HEK293 (cell line): ENCODE measurements around the gene DEFB132.

Source experiments
- HOXA7 ChIP-seq: sonication (generic); formaldehyde crosslinking; IDR thresholded peaks from 2 replicates; pipeline ENCODE4 v1.8.1; 2022; ENCODE audit warnings: missing genetic modification reagents, borderline replicate concordance
- KLF7 ChIP-seq: fragments of 450-650 bp; formaldehyde crosslinking; IDR thresholded peaks from 2 replicates; pipeline ENCODE4 v1.5.1; 2016; ENCODE audit warnings: missing biosample characterization, missing genetic modification characterization, borderline replicate concordance
- RBAK ChIP-seq: fragments of 450-650 bp; formaldehyde crosslinking; IDR thresholded peaks from 2 replicates; pipeline ENCODE4 v1.5.1; 2016; ENCODE audit warnings: missing biosample characterization, missing genetic modification characterization
- SCRT1 ChIP-seq: fragments of 450-650 bp; formaldehyde crosslinking; IDR thresholded peaks from 2 replicates; pipeline ENCODE4 v1.5.1; 2016; ENCODE audit warnings: missing biosample characterization, missing genetic modification characterization, borderline replicate concordance
- ZBTB17 ChIP-seq: fragments of 450-650 bp; formaldehyde crosslinking; IDR thresholded peaks from 2 replicates; pipeline ENCODE4 v1.5.1; 2016; ENCODE audit warnings: missing biosample characterization, missing genetic modification characterization
- ZNF121 ChIP-seq: fragments of 450-650 bp; formaldehyde crosslinking; IDR thresholded peaks from 2 replicates; pipeline ENCODE4 v1.5.1; 2016; ENCODE audit warnings: missing biosample characterization, missing genetic modification characterization
- ZNF133 ChIP-seq: fragments of 450-650 bp; formaldehyde crosslinking; IDR thresholded peaks from 2 replicates; pipeline ENCODE4 v1.5.1; 2016; ENCODE audit warnings: missing biosample characterization, missing genetic modification characterization
- ZNF202 ChIP-seq: fragments of 450-650 bp; formaldehyde crosslinking; IDR thresholded peaks from 2 replicates; pipeline ENCODE4 v1.5.1; 2016; ENCODE audit warnings: missing biosample characterization, missing genetic modification characterization, borderline replicate concordance
- ZNF211 ChIP-seq: fragments of 450-650 bp; formaldehyde crosslinking; IDR thresholded peaks from 2 replicates; pipeline ENCODE4 v1.5.1; 2016; ENCODE audit warnings: low read depth, missing biosample characterization, missing genetic modification characterization
- ZNF274 ChIP-seq, 2 experiments: fragments of 200-500 bp in 1 of 2; fragments of 450-650 bp in 1 of 2; sonication (Bioruptor generic) in 1 of 2; formaldehyde crosslinking in 1 of 2; IDR thresholded peaks; 2 replicates each; pipeline versions ENCODE4 v1.5.1 to v1.6.1; 2014 to 2016; ENCODE audit warnings: borderline replicate concordance in 1 of 2, inconsistent platforms in 1 of 2, low read length in 1 of 2, missing biosample characterization in 1 of 2, missing genetic modification characterization in 1 of 2
- ZNF549 ChIP-seq: fragments of 450-650 bp; IDR thresholded peaks from 2 replicates; pipeline ENCODE4 v1.5.1; 2018; ENCODE audit warnings: missing biosample characterization, missing genetic modification characterization, mild to moderate bottlenecking, inconsistent platforms, moderate library complexity
- ZNF654 ChIP-seq: fragments of 450-650 bp; formaldehyde crosslinking; IDR thresholded peaks from 2 replicates; pipeline ENCODE4 v1.5.1; 2016; ENCODE audit warnings: low read depth, missing biosample characterization, missing genetic modification characterization
- ZNF670 ChIP-seq: fragments of 450-650 bp; formaldehyde crosslinking; IDR thresholded peaks from 2 replicates; pipeline ENCODE4 v1.5.1; 2016; ENCODE audit warnings: missing biosample characterization, missing genetic modification characterization, low read depth
- ZNF701 ChIP-seq: fragments of 450-650 bp; formaldehyde crosslinking; IDR thresholded peaks from 2 replicates; pipeline ENCODE4 v1.5.1; 2016; ENCODE audit warnings: missing biosample characterization, missing genetic modification characterization
- ZNF791 ChIP-seq: fragments of 450-650 bp; formaldehyde crosslinking; IDR thresholded peaks from 2 replicates; pipeline ENCODE4 v1.5.1; 2016; ENCODE audit warnings: missing biosample characterization, missing genetic modification characterization
- ZNF830 ChIP-seq: fragments of 450-650 bp; IDR thresholded peaks from 2 replicates; pipeline ENCODE4 v1.5.0; 2018; ENCODE audit warnings: missing biosample characterization, missing genetic modification characterization, low read depth, mild to moderate bottlenecking, moderate library complexity
- ZNF843 ChIP-seq: fragments of 450-650 bp; formaldehyde crosslinking; IDR thresholded peaks from 2 replicates; pipeline ENCODE4 v1.5.1; 2016; ENCODE audit warnings: missing biosample characterization, missing genetic modification characterization
- ZSCAN23 ChIP-seq: fragments of 450-650 bp; formaldehyde crosslinking; IDR thresholded peaks from 2 replicates; pipeline ENCODE4 v1.5.1; 2016; ENCODE audit warnings: missing biosample characterization, missing genetic modification characterization
- TF ChIP-seq, protein P1 (sequence below): fragments of 450-650 bp; formaldehyde crosslinking; IDR thresholded peaks from 2 replicates; pipeline ENCODE4 v1.5.1; 2016; ENCODE audit warnings: missing biosample characterization, missing genetic modification characterization
- TF ChIP-seq, protein P2 (sequence below): fragments of 450-650 bp; formaldehyde crosslinking; IDR thresholded peaks from 2 replicates; pipeline ENCODE4 v1.5.1; 2016; ENCODE audit warnings: missing biosample characterization, missing genetic modification characterization
- TF ChIP-seq, protein P3 (sequence below): fragments of 450-650 bp; IDR thresholded peaks from 2 replicates; pipeline ENCODE4 v1.5.1; 2018; ENCODE audit warnings: missing biosample characterization, missing genetic modification characterization
- TF ChIP-seq, protein P4 (sequence below): fragments of 450-650 bp; formaldehyde crosslinking; IDR thresholded peaks from 2 replicates; pipeline ENCODE4 v1.5.1; 2016; ENCODE audit warnings: missing biosample characterization, missing genetic modification characterization
- TF ChIP-seq, protein P5 (sequence below): fragments of 450-650 bp; formaldehyde crosslinking; IDR thresholded peaks from 2 replicates; pipeline ENCODE4 v1.5.1; 2017; ENCODE audit warnings: missing biosample characterization, missing genetic modification characterization
- TF ChIP-seq, protein P6 (sequence below): fragments of 450-650 bp; formaldehyde crosslinking; IDR thresholded peaks from 2 replicates; pipeline ENCODE4; 2016; ENCODE audit warnings: missing biosample characterization, missing genetic modification characterization
- TF ChIP-seq, protein P7 (sequence below): fragments of 450-650 bp; formaldehyde crosslinking; IDR thresholded peaks from 2 replicates; pipeline ENCODE4 v1.5.1; 2016; ENCODE audit warnings: missing biosample characterization, missing genetic modification characterization
- TF ChIP-seq, protein P8 (sequence below): fragments of 450-650 bp; formaldehyde crosslinking; IDR thresholded peaks from 2 replicates; pipeline ENCODE4 v1.5.1; 2016; ENCODE audit warnings: missing biosample characterization, missing genetic modification characterization

The DEFB132 gene

DNA sequence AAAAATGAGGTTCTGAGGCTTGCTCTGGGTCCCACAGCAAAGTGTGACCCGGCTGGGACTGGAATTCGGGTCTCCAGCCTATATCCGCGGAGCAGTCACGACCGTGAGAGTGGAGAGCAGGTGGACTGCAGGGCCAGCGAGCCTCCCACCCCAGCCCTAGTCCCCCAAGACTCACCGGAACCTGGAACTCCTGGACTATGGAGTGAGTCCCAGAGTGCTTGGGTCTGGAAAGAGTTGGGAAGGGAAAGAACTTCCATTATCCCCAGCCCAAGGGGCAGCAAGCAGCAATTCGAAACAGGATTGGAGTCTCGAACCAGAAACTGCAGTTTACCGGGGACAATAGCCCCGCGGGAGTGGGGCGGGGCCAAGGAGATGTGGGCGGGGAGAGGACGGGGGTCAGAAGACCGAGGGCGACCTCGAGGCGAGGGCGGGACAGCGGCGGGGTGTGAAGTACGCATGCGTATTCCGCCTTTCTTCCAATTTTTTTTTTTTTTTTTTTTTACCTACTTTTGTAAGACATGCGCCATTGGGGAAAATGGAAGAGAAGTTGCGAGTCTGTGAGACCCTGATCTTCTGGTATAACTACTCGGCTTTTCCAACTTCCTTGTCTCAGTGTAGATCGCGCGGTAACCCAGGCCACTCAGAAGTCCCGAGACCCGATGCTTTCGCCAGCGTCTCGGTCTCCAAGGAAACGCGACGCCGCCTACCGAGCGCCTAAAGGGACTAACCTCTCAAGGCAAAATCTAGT is 32.7 kb downstream of the DEFB132 start, which contains the start of gene C20orf96 (continued):
- no peak for TF ChIP-seq ZNF549
- no peak for TF ChIP-seq ZNF202 (tag by site-specific recombination)
- TF ChIP-seq ZSCAN23, result no peak
- TF ChIP-seq, protein P1, sequence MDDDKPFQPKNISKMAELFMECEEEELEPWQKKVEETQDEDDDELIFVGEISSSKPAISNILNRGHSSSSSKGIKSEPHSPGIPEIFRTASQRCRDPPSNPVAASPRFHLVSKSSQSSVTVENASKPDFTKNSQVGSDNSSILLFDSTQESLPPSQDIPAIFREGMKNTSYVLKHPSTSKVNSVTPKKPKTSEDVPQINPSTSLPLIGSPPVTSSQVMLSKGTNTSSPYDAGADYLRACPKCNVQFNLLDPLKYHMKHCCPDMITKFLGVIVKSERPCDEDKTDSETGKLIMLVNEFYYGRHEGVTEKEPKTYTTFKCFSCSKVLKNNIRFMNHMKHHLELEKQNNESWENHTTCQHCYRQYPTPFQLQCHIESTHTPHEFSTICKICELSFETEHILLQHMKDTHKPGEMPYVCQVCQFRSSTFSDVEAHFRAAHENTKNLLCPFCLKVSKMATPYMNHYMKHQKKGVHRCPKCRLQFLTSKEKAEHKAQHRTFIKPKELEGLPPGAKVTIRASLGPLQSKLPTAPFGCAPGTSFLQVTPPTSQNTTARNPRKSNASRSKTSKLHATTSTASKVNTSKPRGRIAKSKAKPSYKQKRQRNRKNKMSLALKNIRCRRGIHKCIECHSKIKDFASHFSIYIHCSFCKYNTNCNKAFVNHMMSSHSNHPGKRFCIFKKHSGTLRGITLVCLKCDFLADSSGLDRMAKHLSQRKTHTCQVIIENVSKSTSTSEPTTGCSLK (tag by site-specific recombination), result no peak
- TF ChIP-seq ZNF274 (IDR thresholded peaks at IDR 0.05; ENCODE audit: low read length), result no peak
- no peak for TF ChIP-seq ZNF274 (tag by site-specific recombination; IDR thresholded peaks at IDR 0.05; ENCODE audit: borderline replicate concordance)
- TF ChIP-seq, protein P2, sequence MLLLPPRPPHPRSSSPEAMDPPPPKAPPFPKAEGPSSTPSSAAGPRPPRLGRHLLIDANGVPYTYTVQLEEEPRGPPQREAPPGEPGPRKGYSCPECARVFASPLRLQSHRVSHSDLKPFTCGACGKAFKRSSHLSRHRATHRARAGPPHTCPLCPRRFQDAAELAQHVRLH (tag by site-specific recombination), result no peak
- TF ChIP-seq ZNF211 (tag by site-specific recombination), result no peak
- no peak for TF ChIP-seq ZNF670 (tag by site-specific recombination)
- TF ChIP-seq ZNF830, result no peak
- no peak for TF ChIP-seq SCRT1
- no peak for TF ChIP-seq ZNF701 (tag by site-specific recombination)
- TF ChIP-seq ZNF791, result no peak
- TF ChIP-seq, protein P3, sequence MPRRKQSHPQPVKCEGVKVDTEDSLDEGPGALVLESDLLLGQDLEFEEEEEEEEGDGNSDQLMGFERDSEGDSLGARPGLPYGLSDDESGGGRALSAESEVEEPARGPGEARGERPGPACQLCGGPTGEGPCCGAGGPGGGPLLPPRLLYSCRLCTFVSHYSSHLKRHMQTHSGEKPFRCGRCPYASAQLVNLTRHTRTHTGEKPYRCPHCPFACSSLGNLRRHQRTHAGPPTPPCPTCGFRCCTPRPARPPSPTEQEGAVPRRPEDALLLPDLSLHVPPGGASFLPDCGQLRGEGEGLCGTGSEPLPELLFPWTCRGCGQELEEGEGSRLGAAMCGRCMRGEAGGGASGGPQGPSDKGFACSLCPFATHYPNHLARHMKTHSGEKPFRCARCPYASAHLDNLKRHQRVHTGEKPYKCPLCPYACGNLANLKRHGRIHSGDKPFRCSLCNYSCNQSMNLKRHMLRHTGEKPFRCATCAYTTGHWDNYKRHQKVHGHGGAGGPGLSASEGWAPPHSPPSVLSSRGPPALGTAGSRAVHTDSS (tag by site-specific recombination), result no peak
- no peak for TF ChIP-seq ZNF121 (tag by site-specific recombination)
- no peak for TF ChIP-seq RBAK (tag by site-specific recombination)
- TF ChIP-seq, protein P4, sequence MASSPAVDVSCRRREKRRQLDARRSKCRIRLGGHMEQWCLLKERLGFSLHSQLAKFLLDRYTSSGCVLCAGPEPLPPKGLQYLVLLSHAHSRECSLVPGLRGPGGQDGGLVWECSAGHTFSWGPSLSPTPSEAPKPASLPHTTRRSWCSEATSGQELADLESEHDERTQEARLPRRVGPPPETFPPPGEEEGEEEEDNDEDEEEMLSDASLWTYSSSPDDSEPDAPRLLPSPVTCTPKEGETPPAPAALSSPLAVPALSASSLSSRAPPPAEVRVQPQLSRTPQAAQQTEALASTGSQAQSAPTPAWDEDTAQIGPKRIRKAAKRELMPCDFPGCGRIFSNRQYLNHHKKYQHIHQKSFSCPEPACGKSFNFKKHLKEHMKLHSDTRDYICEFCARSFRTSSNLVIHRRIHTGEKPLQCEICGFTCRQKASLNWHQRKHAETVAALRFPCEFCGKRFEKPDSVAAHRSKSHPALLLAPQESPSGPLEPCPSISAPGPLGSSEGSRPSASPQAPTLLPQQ (tag by site-specific recombination), result no peak
- TF ChIP-seq ZBTB17 (tag by site-specific recombination), result 0 out of 2 replicates have a peak, but pooled peaks have one; percentile 46
- TF ChIP-seq, protein P5, sequence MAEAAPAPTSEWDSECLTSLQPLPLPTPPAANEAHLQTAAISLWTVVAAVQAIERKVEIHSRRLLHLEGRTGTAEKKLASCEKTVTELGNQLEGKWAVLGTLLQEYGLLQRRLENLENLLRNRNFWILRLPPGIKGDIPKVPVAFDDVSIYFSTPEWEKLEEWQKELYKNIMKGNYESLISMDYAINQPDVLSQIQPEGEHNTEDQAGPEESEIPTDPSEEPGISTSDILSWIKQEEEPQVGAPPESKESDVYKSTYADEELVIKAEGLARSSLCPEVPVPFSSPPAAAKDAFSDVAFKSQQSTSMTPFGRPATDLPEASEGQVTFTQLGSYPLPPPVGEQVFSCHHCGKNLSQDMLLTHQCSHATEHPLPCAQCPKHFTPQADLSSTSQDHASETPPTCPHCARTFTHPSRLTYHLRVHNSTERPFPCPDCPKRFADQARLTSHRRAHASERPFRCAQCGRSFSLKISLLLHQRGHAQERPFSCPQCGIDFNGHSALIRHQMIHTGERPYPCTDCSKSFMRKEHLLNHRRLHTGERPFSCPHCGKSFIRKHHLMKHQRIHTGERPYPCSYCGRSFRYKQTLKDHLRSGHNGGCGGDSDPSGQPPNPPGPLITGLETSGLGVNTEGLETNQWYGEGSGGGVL (tag by site-specific recombination), result no peak
- TF ChIP-seq ZNF133, result no peak
- TF ChIP-seq ZNF654 (tag by site-specific recombination), result no peak
- TF ChIP-seq, protein P6, sequence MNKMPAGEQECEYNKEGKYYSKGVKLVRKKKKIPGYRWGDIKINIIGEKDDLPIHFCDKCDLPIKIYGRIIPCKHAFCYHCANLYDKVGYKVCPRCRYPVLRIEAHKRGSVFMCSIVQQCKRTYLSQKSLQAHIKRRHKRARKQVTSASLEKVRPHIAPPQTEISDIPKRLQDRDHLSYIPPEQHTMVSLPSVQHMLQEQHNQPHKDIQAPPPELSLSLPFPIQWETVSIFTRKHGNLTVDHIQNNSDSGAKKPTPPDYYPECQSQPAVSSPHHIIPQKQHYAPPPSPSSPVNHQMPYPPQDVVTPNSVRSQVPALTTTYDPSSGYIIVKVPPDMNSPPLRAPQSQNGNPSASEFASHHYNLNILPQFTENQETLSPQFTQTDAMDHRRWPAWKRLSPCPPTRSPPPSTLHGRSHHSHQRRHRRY (tag by site-specific recombination), result no peak
- no peak for TF ChIP-seq KLF7 (tag by site-specific recombination)
- TF ChIP-seq, protein P7, sequence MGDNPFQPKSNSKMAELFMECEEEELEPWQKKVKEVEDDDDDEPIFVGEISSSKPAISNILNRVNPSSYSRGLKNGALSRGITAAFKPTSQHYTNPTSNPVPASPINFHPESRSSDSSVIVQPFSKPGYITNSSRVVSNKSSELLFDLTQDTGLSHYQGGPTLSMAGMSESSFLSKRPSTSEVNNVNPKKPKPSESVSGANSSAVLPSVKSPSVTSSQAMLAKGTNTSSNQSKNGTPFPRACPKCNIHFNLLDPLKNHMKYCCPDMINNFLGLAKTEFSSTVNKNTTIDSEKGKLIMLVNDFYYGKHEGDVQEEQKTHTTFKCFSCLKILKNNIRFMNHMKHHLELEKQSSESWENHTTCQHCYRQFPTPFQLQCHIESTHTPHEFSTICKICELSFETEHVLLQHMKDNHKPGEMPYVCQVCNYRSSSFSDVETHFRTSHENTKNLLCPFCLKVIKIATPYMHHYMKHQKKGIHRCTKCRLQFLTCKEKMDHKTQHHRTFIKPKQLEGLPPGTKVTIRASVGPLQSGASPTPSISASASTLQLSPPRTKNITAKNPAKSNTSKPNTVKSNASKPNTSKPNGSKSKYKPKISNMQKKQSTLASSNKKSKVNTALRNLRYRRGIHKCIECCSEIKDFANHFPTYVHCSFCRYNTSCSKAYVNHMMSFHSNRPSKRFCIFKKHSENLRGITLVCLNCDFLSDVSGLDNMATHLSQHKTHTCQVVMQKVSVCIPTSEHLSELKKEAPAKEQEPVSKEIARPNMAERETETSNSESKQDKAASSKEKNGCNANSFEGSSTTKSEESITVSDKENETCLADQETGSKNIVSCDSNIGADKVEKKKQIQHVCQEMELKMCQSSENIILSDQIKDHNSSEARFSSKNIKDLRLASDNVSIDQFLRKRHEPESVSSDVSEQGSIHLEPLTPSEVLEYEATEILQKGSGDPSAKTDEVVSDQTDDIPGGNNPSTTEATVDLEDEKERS (tag by site-specific recombination), result no peak
- TF ChIP-seq, protein P8, sequence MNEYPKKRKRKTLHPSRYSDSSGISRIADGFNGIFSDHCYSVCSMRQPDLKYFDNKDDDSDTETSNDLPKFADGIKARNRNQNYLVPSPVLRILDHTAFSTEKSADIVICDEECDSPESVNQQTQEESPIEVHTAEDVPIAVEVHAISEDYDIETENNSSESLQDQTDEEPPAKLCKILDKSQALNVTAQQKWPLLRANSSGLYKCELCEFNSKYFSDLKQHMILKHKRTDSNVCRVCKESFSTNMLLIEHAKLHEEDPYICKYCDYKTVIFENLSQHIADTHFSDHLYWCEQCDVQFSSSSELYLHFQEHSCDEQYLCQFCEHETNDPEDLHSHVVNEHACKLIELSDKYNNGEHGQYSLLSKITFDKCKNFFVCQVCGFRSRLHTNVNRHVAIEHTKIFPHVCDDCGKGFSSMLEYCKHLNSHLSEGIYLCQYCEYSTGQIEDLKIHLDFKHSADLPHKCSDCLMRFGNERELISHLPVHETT (tag by site-specific recombination), result no peak
- TF ChIP-seq ZNF843 (tag by site-specific recombination), result no peak
- TF ChIP-seq HOXA7, result no peak
